HepG2 (cell line): ENCODE results near the gene MADCAM1. TPM values are rescaled to one million over a fixed set of nuclear protein-coding genes. Genes with fewer than 3 reads are reported as not detected.

Experiments
- ATF7 ChIP-seq, 2 experiments: fragments of 450-650 bp in 1 of 2; sonication (generic) in 1 of 2; formaldehyde crosslinking in 1 of 2; IDR thresholded peaks; 2 replicates each; pipeline versions ENCODE4 v1.4.0 to v1.6.1; 2016 to 2020; ENCODE audit warnings: antibody characterized with exemption in 1 of 2, mild to moderate bottlenecking in 1 of 2, missing genetic modification reagents in 1 of 2
- EHMT2 ChIP-seq: fragments of 200-600 bp; sonication (generic); IDR thresholded peaks from 2 replicates; pipeline ENCODE4 v1.7.0; 2017; ENCODE audit warnings: antibody characterized with exemption, low read depth, low read length, borderline replicate concordance
- HDAC2 ChIP-seq: sonication (generic); formaldehyde crosslinking; IDR thresholded peaks from 2 replicates; pipeline ENCODE4 v1.4.0; 2020; ENCODE audit warnings: missing genetic modification reagents
- HOXA5 ChIP-seq: sonication (generic); formaldehyde crosslinking; IDR thresholded peaks from 2 replicates; pipeline ENCODE4 v1.4.0; 2020; ENCODE audit warnings: missing genetic modification reagents
- PAXIP1 ChIP-seq: sonication (generic); formaldehyde crosslinking; conservative IDR thresholded peaks from 2 replicates; pipeline ENCODE4 v1.4.0; 2020; ENCODE audit warnings: mild to moderate bottlenecking, missing genetic modification reagents, moderate library complexity
- ZEB1 ChIP-seq: IDR thresholded peaks from 2 replicates; pipeline ENCODE4 v1.6.1; 2012; ENCODE audit warnings: mild to moderate bottlenecking, low read depth, inconsistent platforms; ENCODE audit not compliant: insufficient replicate concordance
- ZMAT5 ChIP-seq: sonication (generic); formaldehyde crosslinking; IDR thresholded peaks from 2 replicates; pipeline ENCODE4 v1.5.0; 2020; ENCODE audit warnings: mild to moderate bottlenecking, low read depth, missing genetic modification reagents, borderline replicate concordance
- ZMYM2 ChIP-seq: sonication (generic); formaldehyde crosslinking; IDR thresholded peaks from 2 replicates; pipeline ENCODE4 v1.8.0; 2022; ENCODE audit warnings: mild to moderate bottlenecking, missing genetic modification reagents
- ZNF317 ChIP-seq: sonication (generic); formaldehyde crosslinking; IDR thresholded peaks from 2 replicates; pipeline ENCODE4 v1.5.0; 2020; ENCODE audit warnings: mild to moderate bottlenecking, missing genetic modification reagents
- ZNF414 ChIP-seq: sonication (generic); formaldehyde crosslinking; IDR thresholded peaks from 2 replicates; pipeline ENCODE4 v1.5.0; 2020; ENCODE audit warnings: missing genetic modification reagents
- ZNF607 ChIP-seq: sonication (generic); formaldehyde crosslinking; IDR thresholded peaks from 2 replicates; pipeline ENCODE4 v1.5.1; 2020; ENCODE audit warnings: missing genetic modification reagents, mild to moderate bottlenecking, borderline replicate concordance
- ZNF709 ChIP-seq: sonication (generic); formaldehyde crosslinking; IDR thresholded peaks from 2 replicates; pipeline ENCODE4 v1.5.0; 2020; ENCODE audit warnings: mild to moderate bottlenecking, missing genetic modification reagents
- ZNF710 ChIP-seq: sonication (generic); formaldehyde crosslinking; IDR thresholded peaks from 2 replicates; pipeline ENCODE4 v1.5.0; 2020; ENCODE audit warnings: mild to moderate bottlenecking, missing genetic modification reagents, borderline replicate concordance
- ZNF792 ChIP-seq: IDR thresholded peaks from 2 replicates; pipeline ENCODE4 v1.6.1; 2016
- polyA plus RNA-seq, 8 experiments: library from polyadenylated mRNA; depleted of rRNA in 3 of 8; stranded (reverse) in 7 of 8; unstranded in 1 of 8; fragments of >200 nt; fragmentation: Illumina TruSeq in 4 of 8; extraction: Trizol in 4 of 8; gene quantifications; 2 replicates each; pipeline versions ENCODE4 v1.2.1 to v1.2.3, GENCODE V29; 2011 to 2016; ENCODE audit warnings: low read depth in 4 of 8, missing spikeins in 1 of 8, mixed read lengths in 1 of 8; ENCODE audit not compliant: insufficient read depth in 1 of 8
- total RNA-seq, 5 experiments: library from RNA; depleted of rRNA; stranded (reverse); fragments of >200 nt; fragmentation: Illumina TruSeq; extraction: Trizol; gene quantifications; 2 replicates each; pipeline ENCODE4 v1.2.3, GENCODE V29; 2016; ENCODE audit warnings: low read depth in 1 of 5
- TF ChIP-seq, protein P1 (sequence below): sonication (generic); formaldehyde crosslinking; IDR thresholded peaks from 2 replicates; pipeline ENCODE4 v1.9.0; 2021; ENCODE audit warnings: missing genetic modification reagents, borderline replicate concordance
- TF ChIP-seq, protein P2 (sequence below): sonication (generic); formaldehyde crosslinking; IDR thresholded peaks from 2 replicates; pipeline ENCODE4 v1.4.0; 2020; ENCODE audit warnings: missing genetic modification reagents, low read depth, mild to moderate bottlenecking, borderline replicate concordance

MADCAM1 gene
- total and polyA plus RNA-seq, 2 of the 13 experiments (the other 11 are each of a cell fraction or from before 2014, with no cell fraction given): 0.29 to 0.33 TPM

DNA sequence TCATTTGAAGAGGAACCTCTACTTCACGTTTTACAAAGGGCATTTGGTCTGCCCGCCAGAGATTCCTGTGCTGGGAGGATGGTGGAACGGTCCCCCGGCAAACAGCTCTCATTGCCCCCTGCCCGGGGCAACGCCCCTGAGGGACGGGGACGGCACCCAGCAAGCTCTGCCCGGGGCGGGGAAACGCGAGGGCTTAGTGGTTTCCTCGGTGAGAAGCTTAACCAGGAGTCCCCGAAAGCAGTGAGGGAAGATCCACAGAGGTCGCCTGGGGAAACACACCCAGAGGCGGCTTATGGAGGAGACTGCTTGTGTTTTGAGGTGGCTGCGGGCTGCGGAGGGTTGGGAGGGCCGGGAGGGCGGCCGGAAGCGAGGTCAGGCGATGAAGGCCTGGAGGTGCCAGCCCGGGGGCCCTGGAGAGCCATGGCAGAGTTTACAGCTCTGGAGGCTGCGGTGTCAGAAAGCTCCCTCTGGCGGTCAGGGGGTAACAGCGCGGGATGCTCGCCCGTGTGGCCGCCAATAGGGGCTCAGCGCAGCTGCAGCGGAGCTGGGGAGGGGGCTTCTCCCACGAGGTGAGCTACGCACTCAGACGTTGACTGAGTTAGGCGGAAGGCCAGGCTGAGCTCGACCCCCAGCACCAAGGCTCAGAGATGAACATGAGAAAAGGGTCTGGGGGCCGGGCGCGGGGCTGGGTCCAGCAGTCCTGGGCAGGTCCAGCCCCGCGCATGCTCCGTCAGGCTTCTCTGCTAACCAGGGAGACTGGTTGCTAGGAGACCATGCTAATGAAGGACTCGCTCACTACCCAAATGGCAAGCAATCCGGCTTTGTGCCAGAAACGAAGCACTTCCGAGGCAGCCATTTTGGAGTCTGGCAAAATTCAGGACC is 10.4 kb downstream of the MADCAM1 start (continued):
- TF ChIP-seq HOXA5 (CRISPR knock-in tag) (peak; percentile 36; the same call in 1 of the 2 replicates), ZNF709 (CRISPR knock-in tag) (no peak), EHMT2 (0 out of 2 replicates have a peak, but pooled peaks have one; percentile 80), ATF7 (IDR thresholded peaks at IDR 0.05) (no peak), ATF7 (CRISPR knock-in tag; IDR thresholded peaks at IDR 0.05) (peak; percentile 26; the same call in 1 of the 2 replicates), ZMAT5 (CRISPR knock-in tag) (no peak), ZNF607 (CRISPR knock-in tag) (peak; percentile 37; the same call in 1 of the 2 replicates), HDAC2 (CRISPR knock-in tag) (peak; percentile 47), PAXIP1 (CRISPR knock-in tag) (peak; percentile 66), ZNF792 (CRISPR knock-in tag) (peak; percentile 23; the same call in 1 of the 2 replicates), ZNF414 (CRISPR knock-in tag) (peak; percentile 62), ZMYM2 (CRISPR knock-in tag) (no peak), ZEB1 (no peak), ZNF317 (CRISPR knock-in tag) (no peak), ZNF710 (CRISPR knock-in tag) (no peak)
- TF ChIP-seq, protein P1, sequence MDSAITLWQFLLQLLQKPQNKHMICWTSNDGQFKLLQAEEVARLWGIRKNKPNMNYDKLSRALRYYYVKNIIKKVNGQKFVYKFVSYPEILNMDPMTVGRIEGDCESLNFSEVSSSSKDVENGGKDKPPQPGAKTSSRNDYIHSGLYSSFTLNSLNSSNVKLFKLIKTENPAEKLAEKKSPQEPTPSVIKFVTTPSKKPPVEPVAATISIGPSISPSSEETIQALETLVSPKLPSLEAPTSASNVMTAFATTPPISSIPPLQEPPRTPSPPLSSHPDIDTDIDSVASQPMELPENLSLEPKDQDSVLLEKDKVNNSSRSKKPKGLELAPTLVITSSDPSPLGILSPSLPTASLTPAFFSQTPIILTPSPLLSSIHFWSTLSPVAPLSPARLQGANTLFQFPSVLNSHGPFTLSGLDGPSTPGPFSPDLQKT (CRISPR knock-in tag): no peak
- TF ChIP-seq, protein P2, sequence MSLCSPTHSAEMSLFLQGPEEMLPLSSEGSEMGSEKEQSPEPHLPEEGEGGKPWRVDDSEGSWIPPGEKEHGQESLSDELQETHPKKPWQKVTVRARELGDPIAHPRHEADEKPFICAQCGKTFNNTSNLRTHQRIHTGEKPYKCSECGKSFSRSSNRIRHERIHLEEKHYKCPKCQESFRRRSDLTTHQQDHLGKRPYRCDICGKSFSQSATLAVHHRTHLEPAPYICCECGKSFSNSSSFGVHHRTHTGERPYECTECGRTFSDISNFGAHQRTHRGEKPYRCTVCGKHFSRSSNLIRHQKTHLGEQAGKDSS (CRISPR knock-in tag): 0 out of 2 replicates have a peak, but pooled peaks have one; percentile 45
